Adipose tissue (tissue), 3 donors: ENCODE results near the gene ZNF316. TPM values are rescaled to one million over a fixed set of nuclear protein-coding genes. Genes with fewer than 3 reads are reported as not detected.

ENCODE experiments used
- H3K27ac ChIP-seq: one replicate; pipeline ENCODE4 v1.5.1; 2013; ENCODE audit warnings: low read depth, low read length
- WGBS, 3 donors: extraction: QIAGEN DNeasy Blood & Tissue Kit; methylation state at CpG; one replicate each; pipeline ENCODE4 v1.1.7; 2013; 5-methylcytosine and 5-hydroxymethylcytosine counted together
- polyA plus RNA-seq, 3 donors: library from polyadenylated mRNA; stranded (reverse); fragments of 200-250 nt; gene quantifications; one replicate each; pipeline ENCODE4 v1.2.3, GENCODE V29; 2013
- donor health status: healthy with polysubstance abuse.
- donor health status: Bipolar disorder and iron deficiency.
- donor health status: healthy.

The ZNF316 gene
- polyA plus RNA-seq = 10 to 100 TPM; 11.1 to 20.4 (median 16.9) TPM

GRCh38 chr7:6636741-6637543 lies at the start of gene ZNF316:
Gene ZNF316 (plus strand): TSS chr7:6637318. CDS start chr7:6642410, 5,092 bp downstream.
- WGBS, 3 donors = 0 to 2% (median 1%) methylated on average over 55 to 99 of the region's 104 CpGs
- peak within 1 kb of the TSS; percentile 46 for H3K27ac ChIP-seq

DNA sequence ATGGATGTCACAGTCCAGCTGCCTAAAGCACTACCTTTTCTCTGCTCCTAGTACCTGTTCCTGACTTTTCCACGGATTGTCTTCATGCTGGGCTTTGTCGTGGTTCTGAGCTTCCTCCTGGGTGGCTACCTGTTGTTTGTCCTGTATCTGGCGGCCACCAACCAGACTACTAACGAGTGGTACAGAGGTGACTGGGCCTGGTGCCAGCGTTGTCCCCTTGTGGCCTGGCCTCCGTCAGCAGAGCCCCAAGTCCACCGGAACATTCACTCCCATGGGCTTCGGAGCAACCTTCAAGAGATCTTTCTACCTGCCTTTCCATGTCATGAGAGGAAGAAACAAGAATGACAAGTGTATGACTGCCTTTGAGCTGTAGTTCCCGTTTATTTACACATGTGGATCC lies 48.6 kb upstream of the ZNF316 start:
- 80 to 81% (median 80%) methylated on average over 9 of the region's 9 CpGs for WGBS, 3 donors
- H3K27ac ChIP-seq = no peak overlapping the region

DNA sequence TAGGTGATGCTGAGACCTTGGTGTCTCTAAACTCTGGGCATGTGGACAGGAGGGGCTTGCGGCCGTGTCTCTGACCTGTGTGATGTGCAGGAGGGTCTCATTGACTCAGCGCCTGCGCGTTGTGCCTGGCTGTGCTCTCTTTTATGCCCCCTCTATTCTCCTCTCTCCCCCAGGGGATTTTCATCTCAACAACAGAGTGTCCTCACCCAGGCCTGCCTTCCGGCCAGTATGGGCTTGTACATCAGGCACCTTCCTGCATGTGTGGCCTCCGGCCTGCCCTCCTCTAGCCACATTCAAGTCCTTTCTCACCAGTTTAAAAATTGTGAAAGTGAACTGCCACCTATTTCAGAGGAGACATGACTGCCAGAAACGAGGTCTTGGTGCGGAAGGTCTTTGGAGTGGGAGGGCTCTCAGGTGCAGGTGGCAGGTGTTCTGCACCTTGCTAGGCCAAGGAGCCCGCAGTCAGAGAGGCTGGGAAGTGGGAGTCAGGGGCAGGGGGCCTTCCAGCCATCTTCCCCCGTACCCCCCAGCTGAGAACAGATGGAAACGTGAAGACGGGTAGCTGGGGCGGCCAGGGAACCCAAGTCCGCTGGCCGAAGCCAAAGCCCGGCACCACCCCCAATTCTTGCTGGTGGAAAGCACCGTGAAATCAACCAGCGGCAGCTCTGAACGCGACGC lies 47.8 kb upstream of the ZNF316 start:
- WGBS, 3 donors = 48 to 52% (median 49%) methylated on average over 19 to 22 of the region's 22 CpGs
- H3K27ac ChIP-seq = no peak overlapping the region

DNA sequence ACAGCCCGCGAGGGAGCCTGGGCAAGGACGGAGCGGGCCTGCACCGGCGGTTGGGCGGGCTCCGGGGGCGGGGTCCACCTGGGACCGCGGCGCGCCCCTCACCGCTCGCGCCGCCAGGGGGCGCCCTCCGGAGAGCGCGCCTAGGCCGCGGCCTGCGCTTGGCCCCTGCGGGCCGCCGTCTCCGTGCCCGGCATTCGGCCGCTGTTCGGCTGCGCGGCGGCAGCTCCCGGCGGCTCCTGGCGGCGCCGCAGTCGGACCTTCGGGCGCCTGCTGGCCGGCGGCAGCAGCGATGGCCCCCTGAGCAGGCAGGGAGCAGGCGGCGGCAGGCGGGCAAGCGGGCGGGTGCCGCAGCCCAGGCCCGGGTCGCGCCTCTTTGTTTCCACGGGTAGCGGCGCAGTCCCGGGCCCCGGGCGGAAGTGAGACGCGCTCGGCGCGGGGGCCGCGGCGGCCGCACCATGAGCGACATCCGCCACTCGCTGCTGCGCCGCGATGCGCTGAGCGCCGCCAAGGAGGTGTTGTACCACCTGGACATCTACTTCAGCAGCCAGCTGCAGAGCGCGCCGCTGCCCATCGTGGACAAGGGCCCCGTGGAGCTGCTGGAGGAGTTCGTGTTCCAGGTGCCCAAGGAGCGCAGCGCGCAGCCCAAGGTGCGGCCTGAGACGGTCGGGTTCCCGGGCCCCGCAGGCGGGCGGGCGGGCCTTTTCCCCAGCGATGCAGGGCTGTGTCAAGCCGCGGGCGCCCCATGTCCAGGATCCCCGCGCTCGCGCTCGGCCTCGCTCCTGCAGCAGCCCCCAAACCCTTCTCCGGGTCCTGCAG lies 47.1 kb upstream of the ZNF316 start, which contains the start of gene INTS15:
Gene INTS15 (plus strand): TSS at position 193 of the 816 bp plus-strand sequence. CDS start 263 bp downstream, at position 456.
- peak within 1 kb of the TSS; percentile 49 for H3K27ac ChIP-seq
- 0% methylated on average over 60 to 107 of the region's 107 CpGs for WGBS, 3 donors

DNA sequence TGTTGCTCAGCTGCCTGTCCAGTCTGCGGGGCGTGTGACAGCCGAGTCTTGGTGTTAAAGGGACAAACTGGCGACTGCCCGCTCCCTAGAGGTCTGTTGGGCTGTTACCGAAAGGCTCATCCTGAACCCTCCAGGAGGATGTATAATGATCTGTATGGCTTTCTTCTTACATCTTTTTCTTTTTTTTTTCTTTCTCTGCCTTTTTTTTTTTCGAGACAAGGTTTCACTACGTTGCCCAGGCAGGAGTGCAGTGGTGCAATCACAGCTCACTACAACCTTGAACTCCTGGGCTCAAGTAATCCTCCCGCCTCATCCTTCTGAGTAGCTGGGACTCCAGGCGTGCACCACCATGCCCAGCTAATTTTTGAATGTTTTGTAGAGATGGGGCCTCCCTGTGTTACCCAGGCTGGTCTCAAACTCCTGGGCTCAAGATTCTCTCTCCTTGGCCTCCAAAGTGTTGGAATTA lies 46.4 kb upstream of the ZNF316 start:
- WGBS, 3 donors = 8 to 13% (median 11%) methylated on average over 10 of the region's 10 CpGs
- H3K27ac ChIP-seq = no peak overlapping the region

GRCh38 chr7:6600093-6600492 lies 37.0 kb upstream of the ZNF316 start:
- WGBS, 3 donors = 94 to 96% (median 94%) methylated on average over 15 of the region's 15 CpGs
- no peak overlapping the region for H3K27ac ChIP-seq

DNA sequence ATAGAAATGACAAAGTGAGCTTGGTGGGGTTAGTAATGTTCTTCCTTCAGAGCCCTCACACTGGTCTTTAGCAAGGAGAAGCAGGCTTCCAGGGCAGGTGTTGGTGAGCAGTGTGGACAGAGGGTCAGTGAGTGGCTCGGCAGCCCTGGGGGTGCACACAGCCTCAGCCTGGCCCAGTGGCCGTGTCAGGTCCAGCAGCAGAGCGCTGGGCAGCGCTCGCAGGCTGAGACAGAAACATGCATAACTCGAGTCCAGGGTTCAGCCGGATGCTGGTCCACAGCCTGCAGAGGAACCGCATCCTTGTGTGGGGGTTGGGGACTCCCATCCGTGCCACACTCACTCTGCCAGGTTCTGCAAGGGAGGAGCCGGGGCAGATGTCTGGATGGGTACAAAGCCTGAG lies 32.7 kb upstream of the ZNF316 start:
- 90 to 94% (median 91%) methylated on average over 10 of the region's 10 CpGs for WGBS, 3 donors
- H3K27ac ChIP-seq = no peak overlapping the region

GRCh38 chr7:6606866-6607583 lies 30.1 kb upstream of the ZNF316 start:
- WGBS, 3 donors = 91 to 92% (median 91%) methylated on average over 33 to 36 of the region's 36 CpGs
- no peak overlapping the region for H3K27ac ChIP-seq

- WGBS, 3 donors = 91 to 93% (median 92%) methylated on average over 29 to 38 of the region's 38 CpGs
Measured at GRCh38 chr7:6607651-6608051, 29.5 kb upstream of the ZNF316 start.

DNA sequence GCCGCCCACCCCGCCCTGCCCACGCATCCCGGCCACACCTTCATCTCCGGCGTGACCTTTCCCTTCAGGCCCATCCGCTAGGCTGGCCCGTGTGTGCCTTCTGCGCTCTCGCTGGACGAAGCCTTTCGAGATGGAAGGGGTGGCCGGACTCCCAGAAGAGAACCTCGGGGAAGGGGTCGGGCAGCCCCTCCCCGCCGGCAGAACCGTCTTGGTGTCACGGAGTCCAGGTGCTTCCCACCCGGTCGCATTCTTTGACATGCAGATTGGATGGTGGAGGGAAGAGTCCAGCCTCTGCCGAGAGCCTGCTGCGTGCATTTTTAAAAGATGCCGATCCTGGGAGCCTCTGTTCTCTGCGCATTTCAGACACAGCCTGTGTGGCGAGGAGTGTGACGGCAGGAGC lies 29.0 kb upstream of the ZNF316 start:
- H3K27ac ChIP-seq = no peak overlapping the region
- 91 to 94% (median 94%) methylated on average over 27 of the region's 27 CpGs for WGBS, 3 donors

More at GRCh38 chr7:6607651-6608051, 29.5 kb upstream of the ZNF316 start:
- no peak overlapping the region for H3K27ac ChIP-seq

GRCh38 chr7:6608794-6609193 lies 28.3 kb upstream of the ZNF316 start:
- 95 to 97% (median 95%) methylated on average over 12 of the region's 12 CpGs for WGBS, 3 donors
- H3K27ac ChIP-seq = no peak overlapping the region

DNA sequence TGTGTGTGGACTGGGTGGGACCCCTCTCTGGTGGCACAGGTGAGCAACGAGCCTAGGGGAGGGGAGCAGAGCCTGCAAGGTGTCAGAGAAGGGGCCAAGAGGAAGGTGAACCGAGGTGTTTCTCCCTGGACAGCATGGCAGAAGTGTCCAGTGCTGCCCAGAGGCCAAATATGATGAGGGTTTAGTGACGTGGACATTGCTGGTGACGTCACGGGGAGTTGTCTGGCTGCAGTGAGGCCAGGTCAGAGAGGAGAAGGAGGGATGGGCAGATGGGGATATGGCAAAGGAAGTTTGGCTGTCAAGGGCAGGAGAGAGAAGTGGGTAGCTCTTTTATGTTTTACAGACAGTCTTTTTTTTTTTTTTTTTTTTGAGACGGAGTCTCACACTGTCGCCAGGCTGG lies 24.3 kb upstream of the ZNF316 start:
- 66 to 75% (median 72%) methylated on average over 5 to 7 of the region's 7 CpGs for WGBS, 3 donors
- no peak overlapping the region for H3K27ac ChIP-seq

GRCh38 chr7:6613706-6614105 lies 23.4 kb upstream of the ZNF316 start:
- no peak overlapping the region for H3K27ac ChIP-seq
- 13 to 50% (median 23%) methylated on average over 2 of the region's 2 CpGs for WGBS, 3 donors

GRCh38 chr7:6614953-6615722 lies 22.0 kb upstream of the ZNF316 start, which contains the start of gene ZNF853:
Gene ZNF853 (plus strand): TSS chr7:6615610. CDS start chr7:6616175, 565 bp downstream.
- 4 to 8% (median 7%) methylated on average over 40 to 89 of the region's 91 CpGs for WGBS, 3 donors
- H3K27ac ChIP-seq = no peak within 1 kb of the TSS

DNA sequence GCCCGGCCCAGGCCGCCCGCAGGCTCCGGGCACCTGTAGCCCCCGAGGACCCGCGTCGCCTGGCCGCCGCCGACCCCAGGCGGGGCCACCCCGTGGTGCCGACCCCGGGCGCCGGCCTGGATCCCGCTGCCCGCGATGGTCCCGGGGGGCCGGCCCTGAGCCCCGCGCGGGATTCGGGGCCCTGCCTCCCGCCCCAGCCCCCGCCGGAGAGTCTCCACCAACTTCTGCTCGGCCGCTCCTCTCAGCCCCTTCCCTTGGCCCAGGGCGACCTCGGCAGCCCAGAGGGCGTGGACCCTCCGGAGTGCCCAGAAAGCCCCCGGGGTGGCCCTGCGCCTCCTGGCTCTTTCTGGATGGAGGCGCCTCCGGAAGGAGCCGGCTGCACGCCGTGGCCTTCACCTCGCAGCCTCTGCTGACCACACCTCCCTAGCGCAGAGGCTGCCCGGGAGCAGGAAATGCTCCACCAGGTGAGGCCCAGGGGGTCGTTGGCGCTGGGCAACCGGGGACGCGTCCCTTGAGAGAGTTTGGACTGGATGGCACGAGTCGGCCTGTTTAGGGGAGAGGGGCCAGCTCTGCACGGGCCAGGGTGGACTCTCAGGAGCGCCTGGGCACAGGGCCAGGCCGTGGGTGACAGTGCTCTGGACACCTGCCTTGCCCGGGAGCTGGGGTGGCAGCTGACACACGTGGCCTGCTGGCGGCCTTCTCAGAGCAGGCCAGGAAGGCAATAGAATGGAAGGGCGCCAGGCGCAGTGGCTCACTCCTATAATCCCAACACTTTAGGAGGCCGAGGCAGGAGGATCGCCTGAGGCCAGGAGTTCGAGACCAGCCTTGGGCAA lies 21.2 kb upstream of the ZNF316 start:
- WGBS, 3 donors = 9 to 12% (median 10%) methylated on average over 46 to 62 of the region's 63 CpGs
- H3K27ac ChIP-seq = no peak overlapping the region

DNA sequence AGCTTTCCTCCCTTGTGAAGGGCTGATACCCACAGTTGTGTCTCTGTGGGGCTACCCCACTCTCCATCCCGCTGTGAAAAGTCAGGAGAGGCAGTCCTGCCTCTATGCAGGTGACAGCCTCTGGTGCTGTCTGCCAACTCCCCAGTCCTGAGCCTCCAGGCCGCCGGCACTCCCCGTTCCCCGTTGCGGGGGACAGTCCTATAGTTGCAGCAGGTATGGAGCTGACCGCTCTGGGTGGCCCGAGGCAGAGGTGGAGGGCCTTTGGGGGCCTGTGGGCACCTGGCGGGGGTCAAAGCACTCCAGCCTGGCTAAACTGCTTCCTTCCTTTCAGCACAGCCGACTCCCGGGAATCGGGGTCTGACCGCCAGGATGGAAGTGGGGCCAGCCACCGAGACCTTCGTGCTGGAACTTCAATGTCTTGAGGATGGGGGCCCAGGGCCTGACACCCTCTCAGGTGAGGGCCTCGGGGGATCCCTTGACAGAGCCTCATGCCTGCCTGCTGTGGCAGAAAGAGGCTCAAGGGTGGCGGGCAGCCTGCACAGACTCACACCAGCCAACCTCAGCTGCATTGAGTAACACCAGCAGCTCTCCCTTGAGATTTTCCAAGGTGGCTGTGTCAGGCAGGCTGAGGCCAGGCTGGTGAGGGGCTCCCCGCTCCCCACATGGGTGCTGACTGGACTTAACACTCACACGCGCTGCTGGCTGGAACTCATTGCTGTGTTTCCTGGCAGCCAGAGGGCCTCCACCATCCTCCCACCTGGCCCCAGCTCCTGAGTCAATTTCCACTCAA lies 20.1 kb upstream of the ZNF316 start:
- WGBS, 3 donors = 88 to 90% (median 89%) methylated on average over 19 to 20 of the region's 20 CpGs
- no peak overlapping the region for H3K27ac ChIP-seq
